Measurements from ENCODE around the gene BLOC1S3. TPM values are rescaled to one million over a fixed set of nuclear protein-coding genes. Genes with fewer than 3 reads are reported as not detected.

The BLOC1S3 gene
- total RNA-seq, 2 experiments from 2014 or later = 16.3 to 20.4 TPM

DNA sequence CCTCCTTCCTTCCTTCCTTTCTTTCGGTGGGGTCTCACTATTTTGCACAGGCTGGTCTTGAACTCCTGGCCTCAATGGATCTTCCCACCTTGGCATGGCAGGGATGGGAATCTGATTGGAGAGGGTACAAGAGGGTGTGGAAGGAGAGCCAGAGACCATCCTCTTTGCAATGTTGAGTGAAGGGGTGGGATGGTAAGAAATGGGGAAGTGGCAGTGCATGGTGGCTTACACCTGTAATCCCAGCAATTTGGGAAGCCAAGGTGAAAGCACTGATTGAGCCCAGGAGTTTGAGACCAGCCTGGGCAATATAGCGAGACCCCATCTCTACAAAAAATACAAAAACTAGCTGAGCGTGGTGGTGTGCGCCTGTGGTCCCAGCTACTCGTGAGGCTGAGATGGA lies 5.5 kb downstream of the BLOC1S3 start:
- Mint-ChIP-seq H3K4me3 (no peak overlapping the region), H3K9me3 (no peaks in the 10 kb centered on the region), H3K4me1 (peaks cover 27% of the 10 kb centered on the region), H3K27ac (no peak overlapping the region), H3K36me3 (ENCODE audit: low read depth) (peaks cover 14% of the 10 kb centered on the region), H3K27me3 (no peaks in the 10 kb centered on the region)
- ChIA-PET POLR2A (no interaction called here), CTCF (interaction anchor here (0.5 to 2.0 kb wide), 5 partner anchors 12 to 744 kb away, joined by 3 to 6 read pairs (median 3); no protein-coding TSS in a partner anchor)
- no peak for DNase-seq

GRCh38 chr19:45186509-45187334 lies 8.1 kb downstream of the BLOC1S3 start:
- Mint-ChIP-seq H3K4me3 (no peak overlapping the region), H3K27me3 (no peaks in the 10 kb centered on the region), H3K27ac (no peak overlapping the region), H3K36me3 (ENCODE audit: low read depth) (peaks cover 2% of the 10 kb centered on the region), H3K4me1 (peaks cover 11% of the 10 kb centered on the region), H3K9me3 (no peaks in the 10 kb centered on the region)
- ChIA-PET CTCF (interaction anchor here (0.8 to 1.3 kb wide), 5 partner anchors 8 to 152 kb away, joined by 3 to 5 read pairs (median 3); partner anchors contain the start of genes BLOC1S3 and TRAPPC6A), POLR2A (interaction anchor here (1.1 to 1.3 kb wide), 2 partner anchors 9 to 15 kb away, joined by 3 to 5 read pairs; partner anchors contain the start of gene TRAPPC6A)
- no peak for DNase-seq

- H3K27ac Mint-ChIP-seq = no peak overlapping the region
- DNase-seq = peak; percentile 36
- H3K27me3 Mint-ChIP-seq = no peaks in the 10 kb centered on the region
- H3K36me3 Mint-ChIP-seq (ENCODE audit: low read depth) = no peaks in the 10 kb centered on the region
- POLR2A ChIA-PET = interaction anchor here (1.1 to 1.3 kb wide), 2 partner anchors 10 to 16 kb away, joined by 3 to 5 read pairs; partner anchors contain the start of gene TRAPPC6A
- H3K4me1 Mint-ChIP-seq = peaks cover 9% of the 10 kb centered on the region
- CTCF ChIA-PET = interaction anchor here (0.6 to 1.3 kb wide), 6 partner anchors 9 to 452 kb away, joined by 3 to 5 read pairs (median 4); partner anchors contain the start of genes BLOC1S3 and TRAPPC6A
- H3K4me3 Mint-ChIP-seq = no peak overlapping the region
- H3K9me3 Mint-ChIP-seq = no peaks in the 10 kb centered on the region
These were observed 9.0 kb downstream of the BLOC1S3 start for GRCh38 chr19:45187421-45188100.

DNA sequence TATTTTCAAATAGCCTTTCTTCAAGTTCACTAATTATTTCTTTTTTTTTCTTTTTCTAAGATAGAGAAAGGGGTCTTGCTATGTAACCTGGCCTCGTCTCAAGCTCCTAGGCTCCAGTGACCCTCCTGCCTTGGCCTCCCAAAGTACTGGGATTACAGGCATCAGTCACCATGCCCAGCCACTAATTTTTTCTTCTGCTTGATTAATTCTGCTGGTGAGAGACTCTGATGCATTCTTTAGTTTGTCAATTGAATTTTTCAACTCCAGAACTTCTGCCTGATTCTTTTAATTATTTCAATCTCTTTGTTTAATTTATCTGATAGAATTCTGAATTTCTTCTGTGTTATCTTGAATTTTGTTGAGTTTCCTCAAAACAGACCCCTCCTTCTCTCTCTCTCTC lies 11.4 kb downstream of the BLOC1S3 start:
- Mint-ChIP-seq H3K9me3 (no peaks in the 10 kb centered on the region), H3K4me3 (no peak overlapping the region), H3K4me1 (peaks cover 3% of the 10 kb centered on the region), H3K36me3 (ENCODE audit: low read depth) (no peaks in the 10 kb centered on the region), H3K27ac (no peak overlapping the region), H3K27me3 (no peaks in the 10 kb centered on the region)
- DNase-seq = no peak
- ChIA-PET POLR2A (no interaction called here), CTCF (no interaction called here)

- H3K4me1 Mint-ChIP-seq = peaks cover 3% of the 10 kb centered on the region
- CTCF ChIA-PET = no interaction called here
- H3K9me3 Mint-ChIP-seq = no peaks in the 10 kb centered on the region
- DNase-seq = no peak
- H3K27ac Mint-ChIP-seq = no peak overlapping the region
- H3K27me3 Mint-ChIP-seq = no peaks in the 10 kb centered on the region
- H3K36me3 Mint-ChIP-seq (ENCODE audit: low read depth) = no peaks in the 10 kb centered on the region
- POLR2A ChIA-PET = no interaction called here
- H3K4me3 Mint-ChIP-seq = no peak overlapping the region
These were observed 12.8 kb downstream of the BLOC1S3 start for GRCh38 chr19:45191375-45191774.

DNA sequence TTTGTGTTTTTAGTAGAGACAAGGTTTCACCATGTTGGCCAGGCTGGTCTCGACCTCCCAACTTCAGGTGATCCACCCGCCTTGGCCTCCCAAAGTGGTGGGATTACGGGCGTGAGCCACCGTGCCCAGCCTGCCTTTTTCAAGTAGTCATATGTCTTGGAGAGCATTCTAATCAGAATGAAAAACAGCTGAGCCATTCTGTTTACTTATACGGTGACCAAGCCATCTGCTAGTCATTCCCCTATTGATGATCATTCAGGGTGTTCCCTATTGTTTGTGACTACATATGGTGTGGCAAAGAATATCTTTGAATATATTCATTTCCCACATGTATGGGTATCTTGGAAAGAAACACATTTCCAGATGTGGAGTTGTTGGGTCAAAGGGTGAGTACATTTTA lies 17.2 kb downstream of the BLOC1S3 start:
- no peak for DNase-seq
- Mint-ChIP-seq H3K9me3 (no peaks in the 10 kb centered on the region), H3K4me1 (no peaks in the 10 kb centered on the region), H3K27me3 (peaks cover 2% of the 10 kb centered on the region), H3K4me3 (no peak overlapping the region), H3K27ac (no peak overlapping the region), H3K36me3 (ENCODE audit: low read depth) (no peaks in the 10 kb centered on the region)
- CTCF ChIA-PET = no interaction called here
- POLR2A ChIA-PET = no interaction called here

- Mint-ChIP-seq H3K9me3 (no peaks in the 10 kb centered on the region), H3K36me3 (ENCODE audit: low read depth) (no peaks in the 10 kb centered on the region), H3K27ac (no peak overlapping the region), H3K27me3 (peaks cover 4% of the 10 kb centered on the region), H3K4me1 (no peaks in the 10 kb centered on the region), H3K4me3 (no peak overlapping the region)
- ChIA-PET CTCF (no interaction called here), POLR2A (interaction anchor here (0.7 kb wide), 1 partner anchor 17 kb away, joined by 4 read pairs; no protein-coding TSS in a partner anchor)
- DNase-seq = no peak
These were observed 22.0 kb downstream of the BLOC1S3 start for GRCh38 chr19:45200568-45200967.

GRCh38 chr19:45202637-45203036 lies 24.1 kb downstream of the BLOC1S3 start:
- no peaks in the 10 kb centered on the region for H3K9me3 Mint-ChIP-seq
- H3K4me3 Mint-ChIP-seq = no peak overlapping the region
- POLR2A ChIA-PET = no interaction called here
- CTCF ChIA-PET = no interaction called here
- H3K4me1 Mint-ChIP-seq = no peaks in the 10 kb centered on the region
- no peak overlapping the region for H3K27ac Mint-ChIP-seq
- DNase-seq = no peak
- peaks cover 4% of the 10 kb centered on the region for H3K27me3 Mint-ChIP-seq
- no peaks in the 10 kb centered on the region for H3K36me3 Mint-ChIP-seq (ENCODE audit: low read depth)

GRCh38 chr19:45205810-45206209 lies 27.2 kb downstream of the BLOC1S3 start:
- POLR2A ChIA-PET = no interaction called here
- Mint-ChIP-seq H3K36me3 (ENCODE audit: low read depth) (no peaks in the 10 kb centered on the region), H3K4me3 (no peak overlapping the region), H3K4me1 (peaks cover 4% of the 10 kb centered on the region), H3K27me3 (peaks cover 4% of the 10 kb centered on the region), H3K27ac (no peak overlapping the region), H3K9me3 (no peaks in the 10 kb centered on the region)
- CTCF ChIA-PET = no interaction called here
- DNase-seq = no peak

DNA sequence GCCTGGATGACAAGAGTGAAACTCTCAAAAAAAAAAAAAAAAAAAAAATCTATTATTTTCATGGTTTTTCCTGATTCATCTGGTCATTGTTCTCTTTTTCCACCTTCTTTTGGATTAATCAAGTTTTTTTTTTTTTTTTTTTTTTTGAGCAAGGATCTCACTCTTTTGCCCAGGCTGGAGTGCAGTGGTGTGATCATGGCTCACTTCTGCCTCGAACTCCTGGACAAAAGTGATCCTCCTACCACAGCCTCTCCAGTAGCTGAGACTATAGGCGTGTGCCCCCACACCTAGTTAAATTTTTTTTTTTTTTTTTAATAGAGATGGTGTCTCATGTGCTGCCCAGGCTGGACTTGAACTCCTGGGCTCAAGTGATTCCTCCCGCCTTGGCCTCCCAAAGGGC lies 27.7 kb downstream of the BLOC1S3 start:
- ChIA-PET CTCF (no interaction called here), POLR2A (no interaction called here)

GRCh38 chr19:45211751-45212381 lies 33.3 kb downstream of the BLOC1S3 start:
- Mint-ChIP-seq H3K9me3 (no peaks in the 10 kb centered on the region), H3K4me3 (no peak overlapping the region), H3K27ac (no peak overlapping the region), H3K27me3 (peaks cover 24% of the 10 kb centered on the region), H3K4me1 (peaks cover 5% of the 10 kb centered on the region), H3K36me3 (ENCODE audit: low read depth) (no peaks in the 10 kb centered on the region)
- CTCF ChIA-PET = no interaction called here
- POLR2A ChIA-PET = no interaction called here
- no peak for DNase-seq

More for the DNA sequence above, 27.7 kb downstream of the BLOC1S3 start:
- H3K27ac Mint-ChIP-seq = no peak overlapping the region
- H3K36me3 Mint-ChIP-seq (ENCODE audit: low read depth) = no peaks in the 10 kb centered on the region
- peaks cover 4% of the 10 kb centered on the region for H3K27me3 Mint-ChIP-seq
- H3K9me3 Mint-ChIP-seq = no peaks in the 10 kb centered on the region
- peaks cover 4% of the 10 kb centered on the region for H3K4me1 Mint-ChIP-seq
- no peak for DNase-seq
- H3K4me3 Mint-ChIP-seq = no peak overlapping the region

DNA sequence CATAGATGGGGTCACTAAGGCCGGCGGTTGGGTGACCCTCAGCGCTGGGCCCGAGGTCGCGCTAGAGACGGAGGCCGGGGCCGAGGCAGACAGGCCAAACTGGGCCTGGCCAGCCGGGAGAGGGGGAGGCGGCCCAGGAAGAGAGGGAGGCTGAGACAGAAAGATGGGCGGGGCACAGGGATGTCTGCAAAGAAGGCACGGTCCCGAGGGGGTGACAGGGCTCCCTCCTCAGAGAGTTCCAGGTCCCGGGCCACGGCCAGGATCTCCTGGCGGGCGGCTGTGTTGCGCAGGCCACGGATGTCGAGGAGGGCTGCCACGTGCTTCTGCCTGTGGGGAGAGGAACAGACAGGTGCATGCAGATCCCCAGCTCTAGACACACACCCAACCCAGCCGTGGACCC lies 34.4 kb downstream of the BLOC1S3 start:
- Mint-ChIP-seq H3K36me3 (ENCODE audit: low read depth) (no peaks in the 10 kb centered on the region), H3K4me3 (no peak overlapping the region), H3K27me3 (peaks cover 31% of the 10 kb centered on the region), H3K27ac (no peak overlapping the region), H3K4me1 (peaks cover 5% of the 10 kb centered on the region), H3K9me3 (no peaks in the 10 kb centered on the region)
- POLR2A ChIA-PET = no interaction called here
- no peak for DNase-seq
- CTCF ChIA-PET = no interaction called here
